B cell (primary cell): Measurements from ENCODE around the gene CACNG6. TPM values are rescaled to one million over a fixed set of nuclear protein-coding genes. Genes with fewer than 3 reads are reported as not detected.

ENCODE experiments used
- ATAC-seq: fragments of 200-7000 bp; cut with Tn5 transposase; one replicate; pipeline ENCODE4 v1.10.0; 2021; ENCODE audit warnings: low read depth, mild to moderate bottlenecking, moderate number of reproducible peaks, moderate library complexity
- CTCF ChIA-PET: fragments of 350-600 bp; sonication (Branson Sonifier 250); formaldehyde crosslinking; loops from one replicate; lab custom pipeline; 2021; ENCODE audit warnings: antibody characterized with exemption, inconsistent platforms; lab: Charles Lee
- POLR2A ChIA-PET: fragments of 350-600 bp; sonication (Branson Sonifier 250); formaldehyde crosslinking; loops from one replicate; lab custom pipeline; 2021; ENCODE audit warnings: antibody characterized with exemption; lab: Charles Lee
- DNase-seq: peaks from one replicate; pipeline ENCODE4 v3.0.0; 2013
- H2AFZ ChIP-seq: 2 replicates; pipeline ENCODE4 v1.6.1; 2012; ENCODE audit warnings: mild to moderate bottlenecking, low read depth, low read length; ENCODE audit not compliant: insufficient read depth, poor library complexity, severe bottlenecking
- H3K27ac ChIP-seq, 2 donors: 1 replicate in 1 of 2; 2 replicates in 1 of 2; pipeline ENCODE4 v1.5.1; 2012 to 2013; ENCODE audit warnings: low read length in 2 of 2, mild to moderate bottlenecking in 2 of 2, moderate library complexity in 1 of 2
- H3K27me3 ChIP-seq, 4 experiments: fragments of 200-600 bp in 1 of 4; sonication (generic) in 1 of 4; replicated peaks in 1 of 4; 1 replicate in 2 of 4; 2 replicates in 2 of 4; pipeline versions ENCODE4 v1.6.1 to v1.7.0; 2013 to 2016; ENCODE audit warnings: low read length in 3 of 4, mild to moderate bottlenecking in 2 of 4, mixed read lengths in 1 of 4, moderate library complexity in 1 of 4; ENCODE audit not compliant: insufficient read depth in 4 of 4, control insufficient read depth in 3 of 4; ENCODE audit errors: control extremely low read depth in 1 of 4
- H3K36me3 ChIP-seq, 2 experiments: replicated peaks in 1 of 2; 1 replicate in 1 of 2; 2 replicates in 1 of 2; pipeline versions ENCODE4 v1.6.1 to v1.7.1; 2013; ENCODE audit warnings: low read length in 1 of 2; ENCODE audit not compliant: insufficient read depth in 2 of 2, control insufficient read depth in 1 of 2; ENCODE audit errors: control extremely low read depth in 1 of 2, extremely low read depth in 1 of 2
- H3K4me1 ChIP-seq, 2 donors: fragments of 200-600 bp in 1 of 2; sonication (generic) in 1 of 2; 1 replicate in 1 of 2; 2 replicates in 1 of 2; pipeline versions ENCODE4 v1.5.1 to v1.6.1; 2013 to 2017; ENCODE audit warnings: low read length in 2 of 2; ENCODE audit not compliant: control insufficient read depth in 2 of 2, insufficient read depth in 2 of 2
- H3K4me2 ChIP-seq: replicated peaks from 2 replicates; pipeline ENCODE3; 2012; ENCODE audit warnings: mild to moderate bottlenecking, low read depth, low read length; ENCODE audit not compliant: poor library complexity, severe bottlenecking
- H3K4me3 ChIP-seq, 5 experiments: fragments of 200-600 bp in 1 of 5; sonication (generic) in 1 of 5; 1 replicate in 3 of 5; 2 replicates in 2 of 5; pipeline versions ENCODE4 v1.5.1 to v1.7.0; 2011 to 2016; ENCODE audit warnings: low read length in 4 of 5, mild to moderate bottlenecking in 4 of 5, low read depth in 2 of 5, control low read depth in 1 of 5, moderate library complexity in 1 of 5; ENCODE audit not compliant: insufficient read depth in 1 of 5; ENCODE audit errors: control extremely low read depth in 1 of 5, extremely low read depth in 1 of 5
- H3K79me2 ChIP-seq: fragments of 200-600 bp; sonication (generic); one replicate; pipeline ENCODE4 v1.6.0; 2016; ENCODE audit warnings: low read length; ENCODE audit not compliant: control insufficient read depth, insufficient read depth
- H3K9ac ChIP-seq: fragments of 200-600 bp; sonication (generic); 2 replicates; pipeline ENCODE4 v1.6.1; 2017; ENCODE audit warnings: mild to moderate bottlenecking, low read length, moderate library complexity
- H3K9me3 ChIP-seq, 3 donors: one replicate each; pipeline versions ENCODE4 v1.6.1 to v1.7.1; 2013; ENCODE audit warnings: low read length in 2 of 3; ENCODE audit not compliant: control insufficient read depth in 2 of 3, insufficient read depth in 1 of 3; ENCODE audit errors: control extremely low read depth in 1 of 3
- H4K20me1 ChIP-seq: 2 replicates; pipeline ENCODE4 v1.6.0; 2012; ENCODE audit warnings: mild to moderate bottlenecking, low read length; ENCODE audit not compliant: insufficient read depth, control insufficient read depth, poor library complexity, severe bottlenecking
- H3K27ac Mint-ChIP-seq: one replicate; pipeline ENCODE4 v1.8.0; 2021; ENCODE audit warnings: mixed read lengths
- H3K27me3 Mint-ChIP-seq: one replicate; pipeline ENCODE4 v1.8.0; 2021; ENCODE audit warnings: mixed read lengths
- H3K4me1 Mint-ChIP-seq: one replicate; pipeline ENCODE4 v1.8.0; 2021; ENCODE audit warnings: mixed read lengths
- H3K4me3 Mint-ChIP-seq: one replicate; pipeline ENCODE4 v1.8.0; 2021; ENCODE audit warnings: mixed read lengths
- H3K9me3 Mint-ChIP-seq: one replicate; pipeline ENCODE4 v1.8.0; 2022; ENCODE audit warnings: mixed read lengths; ENCODE audit not compliant: insufficient read depth
- CTCF ChIP-seq: fragments of 200-600 bp; IDR thresholded peaks from one replicate; pipeline ENCODE4 v1.8.0; 2022; ENCODE audit warnings: antibody characterized with exemption, mild to moderate bottlenecking
- EZH2 ChIP-seq: IDR thresholded peaks from 2 replicates; pipeline ENCODE4 v1.6.1; 2012; ENCODE audit warnings: borderline replicate concordance, low read depth, mild to moderate bottlenecking, moderate library complexity, low read length; ENCODE audit not compliant: insufficient read depth, poor library complexity, severe bottlenecking
- WGBS: methylation state at CpG from one replicate; pipeline ENCODE4 v1.1.5; 2013; ENCODE audit warnings: missing lambda C conversion rate; ENCODE audit not compliant: insufficient coverage; 5-methylcytosine and 5-hydroxymethylcytosine counted together
- intact Hi-C: fragments of 100-400 bp; cut with micrococcal nuclease; formaldehyde crosslinking; loops from one replicate; pipeline ENCODE4 v1.10.0; 2022
- polyA plus RNA-seq: library from polyadenylated mRNA; depleted of rRNA; stranded (reverse); fragments of >200 nt; gene quantifications from 2 replicates; pipeline ENCODE4 v1.2.3, GENCODE V29; 2012
- total RNA-seq, 2 donors: library from RNA; stranded (reverse); fragments of 120-200 nt in 1 of 2; gene quantifications; 1 replicate in 1 of 2; 2 replicates in 1 of 2; pipeline versions ENCODE4 v1.2.3 to v1.2.4, GENCODE V29; 2013 to 2022

Gene CACNG6
- total and polyA plus RNA-seq, 2 donors (not counting 1 experiment from before 2014, with no cell fraction given) = not detected

GRCh38 chr19:53978975-53979801 lies 12.2 kb upstream of the CACNG6 start:
- Histone ChIP-seq H3K27ac (no peak overlapping the region), H2AFZ (no peak overlapping the region), H3K4me1 (peaks cover 21 to 28% of the 10 kb centered on the region in 2 donors), H3K79me2 (no peaks in the 10 kb centered on the region), H4K20me1 (no peaks in the 10 kb centered on the region), H3K4me2 (no peak overlapping the region), H3K36me3 (no peaks in the 10 kb centered on the region), H3K9me3 (peaks cover 0 to 57% (median 11%) of the 10 kb centered on the region in 3 donors), H3K4me3 (no peak overlapping the region), H3K27me3 (peaks cover 0 to 70% (median 36%) of the 10 kb centered on the region in 4 experiments), H3K9ac (no peak overlapping the region)
- no peak for ATAC-seq
- H3K27me3 Mint-ChIP-seq = peaks cover 50% of the 10 kb centered on the region
- no peak for DNase-seq
- POLR2A ChIA-PET = no interaction called here
- H3K27ac Mint-ChIP-seq = no peak overlapping the region
- H3K9me3 Mint-ChIP-seq = peaks cover 3% of the 10 kb centered on the region
- no peak overlapping the region for H3K4me3 Mint-ChIP-seq
- WGBS = 10% methylated on average over 13 of the region's 19 CpGs
- intact Hi-C loops = no loop called here
- peaks cover 19% of the 10 kb centered on the region for H3K4me1 Mint-ChIP-seq
- TF ChIP-seq EZH2 (no peak), CTCF (no peak)
- CTCF ChIA-PET = no interaction called here
